Osteoblast (primary cell): ENCODE results near the gene TNNC1. TPM values are rescaled to one million over a fixed set of nuclear protein-coding genes. Genes with fewer than 3 reads are reported as not detected.

Source experiments
- DNase-seq: peaks from one replicate; pipeline ENCODE4 v3.0.0; 2011; ENCODE audit warnings: low spot score, mixed read lengths; ENCODE audit not compliant: insufficient read length; ENCODE audit errors: missing footprints
- H2AFZ ChIP-seq: 2 replicates; pipeline ENCODE4 v1.6.0; 2011; ENCODE audit warnings: mild to moderate bottlenecking, low read length
- H3K27ac ChIP-seq: 2 replicates; pipeline ENCODE4 v1.5.1; 2011; ENCODE audit warnings: mild to moderate bottlenecking, low read depth, low read length, moderate library complexity
- H3K27me3 ChIP-seq: 2 replicates; pipeline ENCODE4 v1.6.0; 2012; ENCODE audit warnings: mild to moderate bottlenecking, control low read depth, inconsistent platforms, low read length, moderate library complexity; ENCODE audit not compliant: insufficient read depth
- H3K36me3 ChIP-seq: 2 replicates; pipeline ENCODE4 v1.5.1; 2011; ENCODE audit warnings: mild to moderate bottlenecking, low read length, control low read depth, moderate library complexity; ENCODE audit not compliant: insufficient read depth
- H3K4me1 ChIP-seq: 2 replicates; pipeline ENCODE4 v1.5.1; 2011; ENCODE audit warnings: mild to moderate bottlenecking, low read length, control low read depth, moderate library complexity; ENCODE audit not compliant: insufficient read depth
- H3K4me2 ChIP-seq: 2 replicates; pipeline ENCODE4 v1.6.0; 2011; ENCODE audit warnings: mild to moderate bottlenecking, low read length; ENCODE audit not compliant: insufficient read depth
- H3K4me3 ChIP-seq: fragments of 200-600 bp; sonication (generic); 3 replicates; pipeline ENCODE4 v1.5.1; 2012; ENCODE audit warnings: mild to moderate bottlenecking, low read length, inconsistent platforms; ENCODE audit not compliant: insufficient read depth
- H3K79me2 ChIP-seq: 2 replicates; pipeline ENCODE4 v1.6.0; 2012; ENCODE audit warnings: mild to moderate bottlenecking, low read length, control low read depth, inconsistent platforms; ENCODE audit not compliant: insufficient read depth
- H3K9me3 ChIP-seq: 2 replicates; pipeline ENCODE4 v1.5.1; 2011; ENCODE audit warnings: low read depth, low read length, control low read depth
- H4K20me1 ChIP-seq: 2 replicates; pipeline ENCODE4 v1.6.0; 2012; ENCODE audit warnings: mild to moderate bottlenecking, low read length, control low read depth; ENCODE audit not compliant: insufficient read depth
- total RNA-seq: library from RNA; depleted of rRNA; stranded (reverse); fragments of >200 nt; gene quantifications from 2 replicates; pipeline ENCODE4 v1.2.3, GENCODE V29; 2012
- TF ChIP-seq, protein P1 (sequence below): IDR thresholded peaks from 2 replicates; pipeline ENCODE4 v1.5.1; 2011; ENCODE audit warnings: mild to moderate bottlenecking, low read depth, low read length, moderate library complexity; ENCODE audit errors: extremely low read depth

The TNNC1 gene
- total RNA-seq, 1 donor, result 0.36 TPM

DNA sequence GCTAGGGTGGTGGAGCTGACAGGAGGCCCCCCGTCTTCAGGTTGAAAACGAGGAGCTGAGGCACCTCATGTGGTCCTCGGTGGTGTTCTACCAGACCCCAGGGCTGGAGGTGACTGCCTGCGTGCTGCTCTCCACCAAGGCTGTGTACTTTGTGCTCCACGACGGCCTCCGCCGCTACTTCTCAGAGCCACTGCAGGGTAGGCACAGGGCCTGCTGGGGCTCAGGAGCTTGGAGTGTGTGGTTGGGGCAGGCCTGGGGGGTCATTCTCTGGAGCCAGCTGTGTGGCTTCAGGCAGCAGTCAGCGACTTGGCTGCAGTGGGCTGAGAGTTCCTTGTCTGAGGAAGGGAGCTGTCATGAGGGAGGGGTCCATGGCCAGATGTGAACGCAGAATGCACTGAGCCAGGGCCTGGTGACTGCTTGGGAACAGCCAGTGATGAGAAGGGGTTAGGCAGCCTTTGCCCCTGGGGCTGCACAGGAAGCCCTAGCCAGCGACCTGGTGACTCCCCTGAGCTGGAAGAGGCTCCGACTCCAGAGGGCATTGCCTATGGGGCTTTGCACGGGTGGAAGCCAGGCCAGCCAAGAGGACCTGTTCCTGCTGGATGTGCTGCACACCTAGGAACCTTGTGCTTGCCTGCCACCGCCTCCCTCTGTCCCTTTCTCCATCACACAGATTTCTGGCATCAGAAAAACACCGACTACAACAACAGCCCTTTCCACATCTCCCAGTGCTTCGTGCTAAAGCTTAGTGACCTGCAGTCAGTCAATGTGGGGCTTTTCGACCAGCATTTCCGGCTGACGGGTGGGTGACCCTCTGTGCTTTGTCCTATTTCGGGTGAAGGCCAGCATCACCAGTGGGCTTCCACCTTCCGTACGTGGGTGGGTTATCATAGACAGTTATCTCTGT, 36.4 kb upstream of the TNNC1 start:
- no peaks in the 10 kb centered on the region for H3K79me2 ChIP-seq
- peaks cover 56% of the 10 kb centered on the region for H3K36me3 ChIP-seq
- DNase-seq, result no peak
- H3K4me1 ChIP-seq, result no peaks in the 10 kb centered on the region
- TF ChIP-seq, protein P1, sequence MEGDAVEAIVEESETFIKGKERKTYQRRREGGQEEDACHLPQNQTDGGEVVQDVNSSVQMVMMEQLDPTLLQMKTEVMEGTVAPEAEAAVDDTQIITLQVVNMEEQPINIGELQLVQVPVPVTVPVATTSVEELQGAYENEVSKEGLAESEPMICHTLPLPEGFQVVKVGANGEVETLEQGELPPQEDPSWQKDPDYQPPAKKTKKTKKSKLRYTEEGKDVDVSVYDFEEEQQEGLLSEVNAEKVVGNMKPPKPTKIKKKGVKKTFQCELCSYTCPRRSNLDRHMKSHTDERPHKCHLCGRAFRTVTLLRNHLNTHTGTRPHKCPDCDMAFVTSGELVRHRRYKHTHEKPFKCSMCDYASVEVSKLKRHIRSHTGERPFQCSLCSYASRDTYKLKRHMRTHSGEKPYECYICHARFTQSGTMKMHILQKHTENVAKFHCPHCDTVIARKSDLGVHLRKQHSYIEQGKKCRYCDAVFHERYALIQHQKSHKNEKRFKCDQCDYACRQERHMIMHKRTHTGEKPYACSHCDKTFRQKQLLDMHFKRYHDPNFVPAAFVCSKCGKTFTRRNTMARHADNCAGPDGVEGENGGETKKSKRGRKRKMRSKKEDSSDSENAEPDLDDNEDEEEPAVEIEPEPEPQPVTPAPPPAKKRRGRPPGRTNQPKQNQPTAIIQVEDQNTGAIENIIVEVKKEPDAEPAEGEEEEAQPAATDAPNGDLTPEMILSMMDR, result no peak
- no peak overlapping the region for H3K4me3 ChIP-seq
- H3K27ac ChIP-seq, result no peak overlapping the region
- H3K27me3 ChIP-seq, result no peaks in the 10 kb centered on the region
- no peak overlapping the region for H3K4me2 ChIP-seq
- no peaks in the 10 kb centered on the region for H3K9me3 ChIP-seq
- no peak overlapping the region for H2AFZ ChIP-seq
- H4K20me1 ChIP-seq, result peaks cover 12% of the 10 kb centered on the region

DNA sequence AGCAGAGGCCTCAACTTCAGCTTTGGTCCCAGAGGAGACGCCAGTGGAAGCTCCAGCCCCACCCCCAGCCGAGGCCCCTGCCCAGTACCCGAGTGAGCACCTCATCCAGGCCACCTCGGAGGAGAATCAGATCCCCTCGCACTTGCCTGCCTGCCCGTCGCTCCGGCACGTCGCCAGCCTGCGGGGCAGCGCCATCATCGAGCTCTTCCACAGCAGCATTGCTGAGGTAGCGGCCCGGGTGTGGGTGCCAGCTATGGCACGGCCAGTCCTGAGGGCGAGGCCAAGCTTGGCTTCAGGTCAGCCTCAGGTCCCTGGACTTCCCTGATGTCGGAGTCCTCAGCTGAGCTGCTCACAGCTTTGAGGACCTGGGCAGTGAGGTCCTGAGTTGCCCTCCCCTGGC, 35.6 kb upstream of the TNNC1 start:
- TF ChIP-seq, protein P1, result no peak
- no peak overlapping the region for H3K27ac ChIP-seq
- peaks cover 14% of the 10 kb centered on the region for H4K20me1 ChIP-seq
- no peaks in the 10 kb centered on the region for H3K9me3 ChIP-seq
- no peaks in the 10 kb centered on the region for H3K4me1 ChIP-seq
- no peaks in the 10 kb centered on the region for H3K79me2 ChIP-seq
- no peak for DNase-seq
- peaks cover 59% of the 10 kb centered on the region for H3K36me3 ChIP-seq
- H2AFZ ChIP-seq, result no peak overlapping the region
- H3K4me3 ChIP-seq, result no peak overlapping the region
- H3K4me2 ChIP-seq, result no peak overlapping the region
- no peaks in the 10 kb centered on the region for H3K27me3 ChIP-seq

DNA sequence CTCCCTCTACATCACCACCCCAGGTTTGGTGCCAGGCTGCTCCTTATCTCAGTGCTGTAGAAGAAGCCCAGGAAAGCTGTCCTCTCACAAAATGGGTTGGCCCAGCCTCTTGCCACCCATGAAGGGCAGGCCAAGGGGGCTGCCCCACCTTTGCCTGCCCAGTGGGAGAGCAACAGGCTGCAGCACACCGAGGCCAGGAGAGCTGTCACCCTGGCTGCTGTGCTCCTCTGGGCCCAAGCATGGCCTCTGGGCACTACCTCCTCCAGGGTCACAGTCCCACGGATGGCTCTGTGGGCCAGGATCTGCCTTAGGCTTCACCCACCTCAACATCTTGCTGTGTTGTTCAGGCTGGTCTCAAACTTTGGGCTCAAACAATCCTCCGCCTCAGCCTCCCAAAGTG, 34.9 kb upstream of the TNNC1 start:
- Histone ChIP-seq H3K36me3 (peaks cover 62% of the 10 kb centered on the region), H2AFZ (no peak overlapping the region), H3K4me3 (no peak overlapping the region), H3K27me3 (no peaks in the 10 kb centered on the region), H3K9me3 (no peaks in the 10 kb centered on the region), H3K27ac (no peak overlapping the region), H3K4me2 (no peak overlapping the region), H3K4me1 (no peaks in the 10 kb centered on the region), H4K20me1 (peaks cover 14% of the 10 kb centered on the region), H3K79me2 (no peaks in the 10 kb centered on the region)
- no peak for DNase-seq
- TF ChIP-seq, protein P1, result no peak
